ENCODE measurements around the gene CLIP1.

DNA sequence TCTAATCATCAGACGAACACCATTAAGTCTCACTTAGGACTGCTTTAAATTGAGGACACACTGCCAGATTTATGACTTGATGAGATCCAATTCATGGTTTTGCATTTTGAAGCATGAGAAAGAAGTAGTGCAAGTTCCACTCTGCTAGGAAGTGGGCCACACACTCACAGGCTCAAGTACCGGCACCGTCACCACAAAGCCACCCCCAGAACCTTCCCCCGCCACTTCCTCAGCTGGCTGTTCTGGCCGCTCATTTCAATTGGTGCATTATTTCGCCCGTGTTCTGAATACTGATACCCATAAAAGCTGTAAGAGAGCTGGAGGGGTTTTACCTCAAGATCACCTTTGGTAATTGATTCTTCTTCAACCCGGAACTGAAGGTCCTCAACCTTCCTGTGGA lies 70.1 kb downstream of the CLIP1 start:
- TF ChIP-seq, protein P1, sequence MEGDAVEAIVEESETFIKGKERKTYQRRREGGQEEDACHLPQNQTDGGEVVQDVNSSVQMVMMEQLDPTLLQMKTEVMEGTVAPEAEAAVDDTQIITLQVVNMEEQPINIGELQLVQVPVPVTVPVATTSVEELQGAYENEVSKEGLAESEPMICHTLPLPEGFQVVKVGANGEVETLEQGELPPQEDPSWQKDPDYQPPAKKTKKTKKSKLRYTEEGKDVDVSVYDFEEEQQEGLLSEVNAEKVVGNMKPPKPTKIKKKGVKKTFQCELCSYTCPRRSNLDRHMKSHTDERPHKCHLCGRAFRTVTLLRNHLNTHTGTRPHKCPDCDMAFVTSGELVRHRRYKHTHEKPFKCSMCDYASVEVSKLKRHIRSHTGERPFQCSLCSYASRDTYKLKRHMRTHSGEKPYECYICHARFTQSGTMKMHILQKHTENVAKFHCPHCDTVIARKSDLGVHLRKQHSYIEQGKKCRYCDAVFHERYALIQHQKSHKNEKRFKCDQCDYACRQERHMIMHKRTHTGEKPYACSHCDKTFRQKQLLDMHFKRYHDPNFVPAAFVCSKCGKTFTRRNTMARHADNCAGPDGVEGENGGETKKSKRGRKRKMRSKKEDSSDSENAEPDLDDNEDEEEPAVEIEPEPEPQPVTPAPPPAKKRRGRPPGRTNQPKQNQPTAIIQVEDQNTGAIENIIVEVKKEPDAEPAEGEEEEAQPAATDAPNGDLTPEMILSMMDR (IDR thresholded peaks at IDR 0.05) = no peak
- no peak for TF ChIP-seq POLR2A (IDR thresholded peaks at IDR 0.05)

Measured in uterus (tissue), 2 donors.